ENCODE results near the gene IFT25.

The IFT25 gene

DNA sequence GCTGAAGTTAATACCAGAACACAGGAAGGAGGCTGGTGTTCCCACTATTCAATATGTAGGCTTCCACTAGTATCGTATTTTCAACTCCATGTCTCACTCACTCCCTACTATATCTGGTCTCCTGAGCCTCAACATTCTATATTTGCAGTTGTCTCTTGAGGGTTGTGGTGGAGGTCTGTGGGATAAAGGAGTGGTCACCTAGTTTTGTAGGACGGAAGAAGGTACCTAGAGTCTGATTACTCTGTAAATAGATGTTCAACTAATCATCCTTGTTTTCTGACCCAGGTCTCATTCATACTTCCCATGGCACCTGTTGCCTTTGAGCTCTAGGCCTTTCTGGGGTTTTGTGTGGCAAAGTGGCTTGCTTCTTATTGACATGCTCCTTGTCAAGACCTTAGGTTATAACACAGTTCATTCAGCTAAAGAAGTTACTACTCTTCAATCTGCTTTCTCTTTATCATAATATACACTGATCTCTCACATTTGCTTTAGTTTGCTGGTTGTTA lies 18.1 kb downstream of the IFT25 start:
- DNase-seq (ENCODE audit: low read depth) = no peak

DNA sequence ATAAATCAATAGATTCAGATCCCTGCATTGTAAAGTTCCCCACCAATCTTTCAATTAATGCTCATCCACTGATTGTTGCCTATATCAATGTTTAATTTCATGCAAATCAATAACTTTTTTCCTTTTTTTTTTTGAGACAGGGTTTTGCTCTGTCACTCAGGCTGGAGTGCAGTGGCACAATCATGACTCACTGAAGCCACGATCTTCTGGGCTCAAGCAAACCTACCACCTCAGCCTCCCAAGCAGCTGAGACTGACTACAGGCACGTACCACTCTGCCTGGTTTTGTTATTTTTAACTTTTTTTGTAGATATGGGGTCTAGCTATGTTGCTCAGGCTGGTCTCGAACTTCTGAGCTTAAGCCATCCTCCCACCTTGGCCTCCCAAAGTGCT lies 25.8 kb downstream of the IFT25 start:
- DNase-seq (ENCODE audit: low read depth) = no peak

DNA sequence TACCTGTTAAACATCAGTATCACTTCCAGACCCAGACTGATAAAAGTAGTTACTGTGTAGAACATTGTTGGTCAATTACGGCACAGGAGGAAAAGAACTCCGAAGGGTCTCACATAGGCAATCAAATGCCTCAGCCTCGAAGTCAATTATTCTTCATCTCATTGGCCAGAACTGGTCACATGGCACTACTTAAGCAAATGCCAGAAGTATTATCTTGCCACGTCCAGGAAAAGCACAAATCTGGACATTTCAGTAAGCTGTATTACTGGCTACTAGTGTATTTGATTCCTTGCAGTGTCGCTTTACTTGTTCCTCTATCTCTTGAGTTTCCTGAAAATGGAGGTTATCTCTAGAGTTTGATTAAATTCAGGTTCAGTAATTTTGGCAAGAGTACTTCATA lies 27.2 kb downstream of the IFT25 start:
- DNase-seq (ENCODE audit: low read depth) = no peak

GRCh38 chr1:53913352-53914033 lies 32.0 kb downstream of the IFT25 start:
- no peak for DNase-seq (ENCODE audit: low read depth)

GRCh38 chr1:53911442-53911841 lies 34.1 kb downstream of the IFT25 start:
- no peak for DNase-seq (ENCODE audit: low read depth)

DNA sequence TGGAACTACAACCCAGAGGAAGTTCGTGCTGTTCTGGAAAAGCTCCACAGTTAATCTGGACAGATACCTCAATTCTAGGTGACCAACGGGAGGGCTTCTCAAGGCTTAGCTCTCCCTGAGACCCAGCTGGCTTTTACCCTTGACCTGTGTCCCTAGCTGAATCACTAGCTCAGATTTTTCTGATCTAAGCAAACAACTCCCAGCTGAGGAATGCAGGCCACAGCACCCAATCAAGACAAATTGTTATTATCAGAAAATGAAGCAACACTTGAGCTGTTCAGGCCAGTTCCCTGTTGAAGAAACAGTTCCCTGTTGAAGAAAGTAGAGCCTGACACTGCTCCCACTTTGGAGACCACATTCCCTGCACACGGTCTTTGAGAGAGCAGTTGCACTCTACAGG lies 35.6 kb downstream of the IFT25 start:
- no peak for DNase-seq (ENCODE audit: low read depth)

DNA sequence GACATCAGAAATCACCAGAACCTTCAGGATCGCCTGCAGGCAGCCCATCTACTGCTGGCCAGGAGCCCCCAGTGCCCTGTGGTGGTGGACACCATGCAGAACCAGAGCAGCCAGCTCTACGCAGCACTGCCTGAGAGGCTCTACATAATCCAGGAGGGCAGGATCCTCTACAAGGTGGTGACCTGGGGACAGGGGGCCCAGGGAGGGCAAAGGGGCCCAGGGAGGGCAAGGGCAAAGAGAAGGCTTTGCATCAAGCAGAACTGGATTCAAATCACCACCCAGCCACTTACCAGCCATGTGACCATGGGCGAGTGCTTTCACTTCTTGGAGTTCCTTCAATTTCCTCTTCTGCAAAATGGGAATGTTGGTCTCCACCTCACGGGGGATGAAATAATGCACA lies 39.4 kb downstream of the IFT25 start:
- DNase-seq (ENCODE audit: low read depth) = no peak

GRCh38 chr1:53905509-53905908 lies 40.0 kb downstream of the IFT25 start:
- no peak for DNase-seq (ENCODE audit: low read depth)

DNA sequence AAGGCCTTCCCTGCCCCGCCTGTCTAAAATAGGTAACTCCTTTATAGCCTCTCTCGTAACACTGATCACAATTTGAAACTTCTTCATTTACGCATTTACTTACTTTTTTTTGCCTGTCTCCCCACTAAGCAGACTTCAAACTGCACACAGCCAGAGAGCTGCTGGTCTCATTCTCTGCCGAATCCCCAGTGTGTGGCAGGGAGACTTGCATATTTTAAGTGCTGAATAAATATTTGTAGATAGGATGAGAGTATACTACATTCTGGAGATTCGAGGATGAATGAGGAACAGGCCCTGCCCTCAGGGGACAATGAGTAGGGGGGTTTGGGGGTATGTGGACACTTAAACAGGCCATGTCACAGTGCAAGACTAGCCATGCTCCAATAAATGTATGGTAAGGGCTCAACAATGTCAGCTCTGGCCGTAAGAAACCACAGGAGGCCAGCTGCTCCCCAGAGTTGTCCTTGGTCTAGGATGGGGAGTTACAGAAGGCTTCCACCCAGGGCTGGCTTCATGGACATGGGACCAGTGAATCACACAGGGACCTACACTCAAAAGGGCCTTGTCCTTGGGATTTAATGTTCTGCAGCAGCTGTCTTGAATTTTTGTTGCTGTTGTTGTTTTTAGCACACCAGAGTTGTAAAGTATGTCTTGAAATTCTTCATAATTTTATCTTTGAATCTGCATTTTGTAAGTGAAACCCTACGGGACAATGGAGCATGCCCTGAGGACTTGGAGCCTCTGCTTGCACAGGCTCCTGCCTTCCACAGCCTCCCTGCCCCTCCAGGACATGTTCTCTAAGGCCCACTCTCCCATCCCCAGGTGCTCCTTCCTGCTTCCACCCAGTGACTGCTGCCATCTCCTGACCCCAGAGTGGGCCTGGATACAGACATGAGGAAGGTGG lies 43.0 kb downstream of the IFT25 start:
- no peak for DNase-seq (ENCODE audit: low read depth)

- DNase-seq (ENCODE audit: low read depth) = no peak
These were observed 45.8 kb downstream of the IFT25 start for GRCh38 chr1:53899708-53900107.

- peak; percentile 34 for DNase-seq (ENCODE audit: low read depth)
These were observed 46.3 kb downstream of the IFT25 start for GRCh38 chr1:53899206-53899628.

GRCh38 chr1:53896635-53897229 lies 48.8 kb downstream of the IFT25 start:
- peak; percentile 81 for DNase-seq (ENCODE audit: low read depth)

GRCh38 chr1:53895421-53895820 lies 50.1 kb downstream of the IFT25 start:
- no peak for DNase-seq (ENCODE audit: low read depth)

DNA sequence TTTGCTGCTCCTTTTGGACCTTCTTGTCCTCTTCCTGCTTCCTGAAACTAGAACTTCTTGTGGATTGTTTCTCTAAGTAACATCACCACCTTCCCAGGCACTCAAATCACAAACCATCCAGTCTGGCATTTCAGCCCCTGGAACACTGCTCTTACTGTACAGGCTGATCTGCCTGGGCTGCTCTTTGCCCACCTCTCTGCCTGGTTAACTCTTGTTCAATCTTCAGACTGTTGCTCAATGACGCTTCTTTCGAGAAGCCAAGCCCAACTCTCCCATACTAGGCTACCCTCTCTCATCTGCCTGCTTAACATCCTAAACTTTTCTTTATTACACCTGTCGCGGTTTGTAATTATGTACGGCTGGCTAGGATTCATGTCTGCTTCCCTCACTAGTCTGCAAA lies 50.9 kb downstream of the IFT25 start:
- DNase-seq (ENCODE audit: low read depth) = no peak

DNA sequence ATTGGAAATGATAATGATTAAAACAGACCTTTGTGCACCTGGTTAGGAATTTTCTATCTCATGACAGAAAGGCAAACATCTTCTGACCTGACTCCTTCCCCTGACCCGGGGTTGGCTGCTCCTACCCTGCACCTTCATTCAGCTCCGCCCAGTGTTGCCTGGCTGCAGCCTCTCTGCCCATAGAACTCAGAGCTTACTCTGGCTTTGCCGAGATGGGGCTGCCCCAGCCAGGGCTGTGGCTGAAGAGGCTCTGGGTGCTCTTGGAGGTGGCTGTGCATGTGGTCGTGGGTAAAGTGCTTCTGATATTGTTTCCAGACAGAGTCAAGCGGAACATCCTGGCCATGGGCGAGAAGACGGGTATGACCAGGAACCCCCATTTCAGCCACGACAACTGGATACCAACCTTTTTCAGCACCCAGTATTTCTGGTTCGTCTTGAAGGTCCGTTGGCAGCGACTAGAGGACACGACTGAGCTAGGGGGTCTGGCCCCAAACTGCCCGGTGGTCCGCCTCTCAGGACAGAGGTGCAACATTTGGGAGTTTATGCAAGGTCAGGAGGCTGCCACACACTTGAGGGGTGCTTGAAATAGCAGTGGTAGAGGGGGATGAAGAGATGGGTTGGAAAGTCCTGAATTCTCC lies 51.4 kb downstream of the IFT25 start, which contains the start of gene DIO1:
TSS of gene DIO1 (plus strand) at position 189 of the 638 bp plus-strand sequence. CDS start at position 213, 24 bp downstream.
- DNase-seq (ENCODE audit: low read depth) = no peak

- DNase-seq (ENCODE audit: low read depth) = no peak
These were observed 52.6 kb downstream of the IFT25 start for GRCh38 chr1:53892911-53893310.

DNA sequence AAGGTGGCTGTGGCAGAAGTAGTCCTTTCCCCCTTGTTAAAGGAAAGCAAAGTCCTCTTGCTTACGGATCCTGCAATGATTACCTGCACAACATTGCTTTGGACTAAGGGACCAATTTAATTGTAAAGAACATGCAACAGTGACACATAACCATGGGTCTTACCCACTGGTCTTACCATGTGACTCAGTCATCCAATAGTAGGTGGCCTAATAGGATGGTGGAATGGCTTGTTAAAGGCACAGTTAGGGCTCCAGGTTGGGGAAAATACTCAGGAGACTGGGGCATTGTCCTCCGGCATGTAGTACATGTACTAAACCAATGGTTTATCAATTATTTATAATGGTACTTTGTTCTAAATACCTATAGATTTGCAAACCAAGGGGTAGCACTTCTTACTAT lies 53.8 kb downstream of the IFT25 start:
- DNase-seq (ENCODE audit: low read depth) = no peak

DNA sequence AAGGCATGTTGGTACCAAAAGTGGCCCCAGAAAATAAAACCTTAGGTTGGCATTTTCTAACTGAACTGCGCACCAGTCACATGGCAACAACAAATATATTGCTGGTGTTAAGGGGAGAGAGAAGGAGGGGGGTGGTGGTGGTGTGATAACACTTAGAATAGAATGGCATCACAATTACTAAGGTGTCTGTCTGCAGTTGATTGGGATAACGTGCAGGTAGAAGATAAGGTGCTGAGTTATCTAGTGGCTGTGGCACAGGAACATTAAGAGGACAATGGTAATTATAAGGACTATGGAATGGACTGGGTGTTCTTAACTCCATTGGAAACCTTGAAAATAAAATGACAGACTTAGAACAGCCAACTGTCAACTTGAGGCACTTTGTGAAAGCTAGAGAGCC lies 54.5 kb downstream of the IFT25 start:
- no peak for DNase-seq (ENCODE audit: low read depth)

GRCh38 chr1:53890522-53890941 lies 55.0 kb downstream of the IFT25 start:
- DNase-seq (ENCODE audit: low read depth) = no peak

- DNase-seq (ENCODE audit: low read depth) = peak; percentile 76
These were observed 55.9 kb downstream of the IFT25 start, which contains the start of gene YIPF1 for GRCh38 chr1:53889304-53890298. TSS of gene YIPF1 (minus strand) at chr1:53889797. CDS start at chr1:53888937, 860 bp downstream.

- no peak for DNase-seq (ENCODE audit: low read depth)
These were observed 56.8 kb downstream of the IFT25 start for GRCh38 chr1:53888681-53889080.

All from fibroblast of the conjunctiva (primary cell).